Ovary (tissue), 3 donors: Measurements from ENCODE around the gene WNT2B.

Source experiments
- CTCF ChIP-seq, 3 donors: fragments of 450-650 bp in 2 of 3; fragments of 200-600 bp in 1 of 3; IDR thresholded peaks; one replicate each; pipeline versions ENCODE4 v1.5.1 to v1.8.0; 2016 to 2022; ENCODE audit warnings: antibody characterized with exemption in 3 of 3, mild to moderate bottlenecking in 1 of 3
- POLR2A ChIP-seq: fragments of 450-650 bp; IDR thresholded peaks from one replicate; pipeline ENCODE4 v1.6.1; 2017; ENCODE audit warnings: antibody characterized with exemption, mild to moderate bottlenecking, moderate library complexity
- donor health status: DM: no; HTN: no; CAD: no.

- TF ChIP-seq POLR2A = no peak
- no peak for TF ChIP-seq CTCF (IDR thresholded peaks at IDR 0.05)
Observed at GRCh38 chr1:112507336-112507735, 1.4 kb upstream of the WNT2B start.
